Esophagus muscularis mucosa (tissue), 4 donors: Measurements from ENCODE around the gene ZNF438. TPM values are rescaled to one million over a fixed set of nuclear protein-coding genes. Genes with fewer than 3 reads are reported as not detected.

Experiments
- DNase-seq: peaks from one replicate; pipeline ENCODE4 v3.0.0-alpha.2; 2017; ENCODE audit errors: extremely low spot score
- H3K27ac ChIP-seq, 4 donors: fragments of 200-600 bp; sonication (generic); replicated peaks in 1 of 4; 1 replicate in 3 of 4; 2 replicates in 1 of 4; pipeline ENCODE4 v1.5.1; 2016 to 2019; ENCODE audit warnings: mild to moderate bottlenecking in 1 of 4
- H3K27me3 ChIP-seq, 4 donors: fragments of 200-600 bp; sonication (generic); one replicate each; pipeline versions ENCODE4 v1.5.1 to v1.6.0; 2016 to 2019
- H3K36me3 ChIP-seq, 4 donors: fragments of 200-600 bp; sonication (generic); one replicate each; pipeline ENCODE4 v1.5.1; 2016 to 2019
- H3K4me1 ChIP-seq, 4 donors: fragments of 200-600 bp; sonication (generic); one replicate each; pipeline ENCODE4 v1.5.1; 2016 to 2019
- H3K4me3 ChIP-seq, 4 donors: fragments of 200-600 bp; sonication (generic); 1 replicate in 2 of 4; 2 replicates in 2 of 4; pipeline ENCODE4 v1.5.1; 2016 to 2019; ENCODE audit warnings: mild to moderate bottlenecking in 4 of 4, moderate library complexity in 1 of 4
- H3K9me3 ChIP-seq, 4 donors: fragments of 200-600 bp; sonication (generic); 1 replicate in 3 of 4; 2 replicates in 1 of 4; pipeline ENCODE4 v1.5.1; 2016 to 2019
- CTCF ChIP-seq, 3 experiments: fragments of 200-600 bp in 2 of 3; fragments of 450-650 bp in 1 of 3; sonication (generic) in 2 of 3; IDR thresholded peaks; one replicate each; pipeline ENCODE4 v1.5.1; 2017 to 2019; ENCODE audit warnings: antibody characterized with exemption in 3 of 3, mild to moderate bottlenecking in 2 of 3, moderate library complexity in 1 of 3
- EP300 ChIP-seq: sonication (generic); formaldehyde crosslinking; IDR thresholded peaks from one replicate; pipeline ENCODE4 v1.6.1; 2017; ENCODE audit warnings: antibody characterized with exemption
- POLR2A ChIP-seq: fragments of 450-650 bp; IDR thresholded peaks from one replicate; pipeline ENCODE4 v1.6.1; 2017; ENCODE audit warnings: antibody characterized with exemption, moderate library complexity, mild to moderate bottlenecking, low read depth
- POLR2AphosphoS5 ChIP-seq, 2 donors: sonication (generic); formaldehyde crosslinking; IDR thresholded peaks; one replicate each; pipeline ENCODE4 v1.6.1; 2017; ENCODE audit warnings: antibody characterized with exemption in 2 of 2
- WGBS: methylation state at CpG from one replicate; pipeline ENCODE4 v1.1.5; 2018; 5-methylcytosine and 5-hydroxymethylcytosine counted together
- intact Hi-C: fragments of 100-400 bp; cut with DNase I; formaldehyde crosslinking; loops from one replicate; pipeline ENCODE4 v1.15.1; 2023
- total RNA-seq, 4 donors: library from RNA; depleted of rRNA; stranded (reverse); fragments of >200 nt; gene quantifications; one replicate each; pipeline versions ENCODE4 v1.1.0 to v1.2.1, GENCODE V29; 2016

Gene ZNF438
- total RNA-seq, 4 donors from 2014 or later, result 11.0 to 11.6 (median 11.3) TPM

- DNase-seq, result no peak
- Histone ChIP-seq H3K27me3 (no peaks in the 10 kb centered on the region), H3K36me3 (no peaks in the 10 kb centered on the region), H3K4me3 (no peak overlapping the region), H3K4me1 (peaks cover 15 to 26% (median 19%) of the 10 kb centered on the region in 4 donors), H3K9me3 (no peaks in the 10 kb centered on the region), H3K27ac (no peak overlapping the region)
- WGBS, result 88% methylated on average over 3 of the region's 3 CpGs
- intact Hi-C loops, result no loop called here
- no peak for TF ChIP-seq EP300
- no peak for TF ChIP-seq CTCF (IDR thresholded peaks at IDR 0.05)
- no peak for TF ChIP-seq POLR2AphosphoS5 (IDR thresholded peaks at IDR 0.05)
- TF ChIP-seq POLR2A, result no peak
Measured at GRCh38 chr10:30968711-30969110, 63.0 kb downstream of the ZNF438 start.

- Histone ChIP-seq H3K9me3 (no peaks in the 10 kb centered on the region), H3K4me1 (peaks cover 12 to 26% (median 20%) of the 10 kb centered on the region in 4 donors), H3K27ac (no peak overlapping the region), H3K36me3 (no peaks in the 10 kb centered on the region), H3K4me3 (no peak overlapping the region), H3K27me3 (no peaks in the 10 kb centered on the region)
- 59% methylated on average over 6 of the region's 6 CpGs for WGBS
- intact Hi-C loops, result no loop called here
- DNase-seq, result no peak
- no peak for TF ChIP-seq CTCF (IDR thresholded peaks at IDR 0.05)
- no peak for TF ChIP-seq EP300
- no peak for TF ChIP-seq POLR2A
- no peak for TF ChIP-seq POLR2AphosphoS5 (IDR thresholded peaks at IDR 0.05)
Measured at GRCh38 chr10:30967650-30968410, 63.8 kb downstream of the ZNF438 start.

- Histone ChIP-seq H3K4me3 (no peak overlapping the region), H3K36me3 (no peaks in the 10 kb centered on the region), H3K9me3 (no peaks in the 10 kb centered on the region), H3K4me1 (peaks cover 8 to 14% (median 12%) of the 10 kb centered on the region in 4 donors), H3K27me3 (no peaks in the 10 kb centered on the region), H3K27ac (no peak overlapping the region)
- intact Hi-C loops, result no loop called here
- no peak for DNase-seq
- TF ChIP-seq EP300, result no peak
- no peak for TF ChIP-seq POLR2A
- TF ChIP-seq CTCF (IDR thresholded peaks at IDR 0.05), result no peak
- 73% methylated on average over 6 of the region's 6 CpGs for WGBS
Measured at GRCh38 chr10:30963992-30964930, 67.4 kb downstream of the ZNF438 start.

- WGBS, result 76% methylated on average over 4 of the region's 4 CpGs
- Histone ChIP-seq H3K9me3 (no peaks in the 10 kb centered on the region), H3K36me3 (no peaks in the 10 kb centered on the region), H3K4me3 (no peak overlapping the region), H3K27me3 (no peaks in the 10 kb centered on the region), H3K4me1 (peaks cover 0 to 4% (median under 1%) of the 10 kb centered on the region in 4 donors), H3K27ac (no peak overlapping the region)
- DNase-seq, result no peak
- TF ChIP-seq POLR2A, result no peak
- TF ChIP-seq CTCF (IDR thresholded peaks at IDR 0.05), result no peak
- no peak for TF ChIP-seq EP300
- no peak for TF ChIP-seq POLR2AphosphoS5 (IDR thresholded peaks at IDR 0.05)
- intact Hi-C loops, result no loop called here
Measured at GRCh38 chr10:30962522-30962921, 69.1 kb downstream of the ZNF438 start.
